Activated CD4-positive, alpha-beta T cell treated with anti-CD3 and anti-CD28 coated beads, Interleukin-2, amount 10 ng/mL, durations not matched to agents 24 days and 14 days (primary cell): Measurements from ENCODE around the gene CERS3. TPM values are rescaled to one million over a fixed set of nuclear protein-coding genes. Genes with fewer than 3 reads are reported as not detected.

Experiments
- DNase-seq: peaks from one replicate; pipeline ENCODE4 v3.0.0; 2022
- H3K27ac Mint-ChIP-seq: one replicate; pipeline ENCODE4 v1.8.0; 2022; ENCODE audit warnings: mild to moderate bottlenecking, mixed read lengths
- H3K27me3 Mint-ChIP-seq: one replicate; pipeline ENCODE4 v1.8.0; 2022; ENCODE audit warnings: mixed read lengths
- H3K36me3 Mint-ChIP-seq: one replicate; pipeline ENCODE4 v1.8.0; 2022; ENCODE audit warnings: low read depth, mild to moderate bottlenecking, mixed read lengths
- H3K4me1 Mint-ChIP-seq: one replicate; pipeline ENCODE4 v1.8.0; 2021; ENCODE audit warnings: mixed read lengths
- H3K4me3 Mint-ChIP-seq: one replicate; pipeline ENCODE4 v1.8.0; 2022; ENCODE audit warnings: mild to moderate bottlenecking, moderate library complexity, mixed read lengths
- H3K9me3 Mint-ChIP-seq: one replicate; pipeline ENCODE4 v1.8.0; 2021; ENCODE audit warnings: mixed read lengths
- intact Hi-C: fragments of 100-400 bp; cut with micrococcal nuclease; formaldehyde crosslinking; loops from one replicate; pipeline ENCODE4 v1.15.1; 2023
- total RNA-seq: library from RNA; stranded (reverse); gene quantifications from 2 replicates; pipeline ENCODE4 v1.2.3, GENCODE V29; 2022

The CERS3 gene
- total RNA-seq, 1 donor from 2014 or later, result 0.40 TPM

DNA sequence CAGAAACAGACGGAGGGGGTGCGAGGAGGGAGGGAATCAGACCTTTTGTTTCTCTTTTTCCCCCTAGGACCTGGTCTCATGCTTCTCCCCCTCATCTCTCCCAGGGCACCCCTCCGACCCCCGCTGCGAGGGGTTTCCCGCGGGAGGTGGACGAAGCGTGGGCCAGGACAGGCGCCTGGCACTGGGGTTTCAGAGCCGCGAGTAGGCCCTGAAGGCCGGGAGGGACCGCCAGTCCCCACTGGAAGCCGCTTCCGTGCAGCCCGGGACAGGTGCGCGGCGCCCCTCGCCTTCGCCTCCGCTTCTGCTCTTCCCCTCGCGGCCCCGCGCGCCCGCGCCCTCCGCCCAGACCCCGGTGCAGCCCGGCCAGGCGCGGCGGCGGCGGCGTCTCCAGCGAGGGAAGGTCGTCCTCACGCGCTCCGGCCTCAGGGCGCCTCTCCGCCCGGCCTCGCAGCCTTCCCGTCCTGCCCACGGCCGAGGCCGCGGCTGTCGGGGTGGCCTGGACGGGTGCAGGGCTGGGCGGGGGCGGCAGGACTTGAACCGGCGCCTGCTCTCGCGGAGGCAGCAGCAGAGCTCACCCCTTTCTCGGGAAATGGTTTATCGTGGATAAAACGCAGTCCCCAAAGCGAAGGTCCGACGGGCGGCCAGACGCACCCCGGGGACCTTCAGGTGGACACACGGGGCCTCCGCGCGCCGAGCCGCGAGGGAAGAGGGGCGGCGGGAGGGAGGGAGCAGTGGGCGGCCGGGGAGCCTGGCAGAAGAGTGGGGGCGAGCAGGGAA lies 155.4 kb downstream of the CERS3 start:
- Mint-ChIP-seq H3K4me3 (no peak overlapping the region), H3K27ac (no peak overlapping the region), H3K9me3 (peaks cover 9% of the 10 kb centered on the region), H3K36me3 (peaks cover 2% of the 10 kb centered on the region), H3K27me3 (peaks cover 44% of the 10 kb centered on the region), H3K4me1 (no peaks in the 10 kb centered on the region)
- DNase-seq, result no peak
- intact Hi-C loops, result no loop called here

DNA sequence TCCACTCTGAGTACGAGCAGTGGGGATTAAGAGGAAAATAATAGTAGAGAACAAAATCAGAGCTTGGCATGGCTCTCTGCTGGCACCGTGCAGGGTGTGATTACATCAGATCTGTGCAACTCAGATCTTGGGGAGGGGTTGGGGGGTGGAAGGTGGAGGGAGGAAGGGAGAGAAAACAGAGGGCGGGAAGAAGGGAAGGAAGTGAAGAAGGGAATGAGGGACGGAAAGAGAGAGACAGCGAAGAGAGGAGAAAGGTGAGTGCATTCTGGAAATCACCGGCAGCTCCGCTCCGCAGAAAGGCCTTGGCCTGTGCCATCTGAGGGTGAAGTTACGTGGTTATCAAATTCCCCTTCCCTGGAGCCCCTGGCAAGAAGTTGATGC lies 156.0 kb downstream of the CERS3 start:
- Mint-ChIP-seq H3K27me3 (peaks cover 44% of the 10 kb centered on the region), H3K4me3 (no peak overlapping the region), H3K36me3 (peaks cover 2% of the 10 kb centered on the region), H3K4me1 (no peaks in the 10 kb centered on the region), H3K9me3 (peaks cover 9% of the 10 kb centered on the region), H3K27ac (no peak overlapping the region)
- intact Hi-C loops, result no loop called here
- no peak for DNase-seq

DNA sequence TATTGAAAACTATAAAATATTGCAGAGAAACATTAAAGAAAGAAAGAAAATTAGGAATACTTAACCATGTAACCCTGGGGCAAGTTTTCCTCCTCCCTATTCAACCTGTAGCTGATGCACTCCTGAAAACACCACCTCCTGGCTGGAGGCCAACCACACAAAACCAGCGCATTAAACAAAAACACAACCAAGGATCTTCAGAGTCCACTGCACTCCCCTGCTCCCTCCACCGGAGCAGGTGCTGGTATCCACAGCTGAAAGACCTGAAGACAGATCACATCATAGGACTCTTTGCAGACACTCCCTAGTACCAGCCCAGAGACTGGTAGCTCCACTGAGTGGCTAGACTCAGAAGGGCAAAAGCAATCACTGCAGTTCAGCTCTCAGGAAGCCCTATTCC lies 173.4 kb downstream of the CERS3 start:
- Mint-ChIP-seq H3K36me3 (no peaks in the 10 kb centered on the region), H3K27me3 (peaks cover 57% of the 10 kb centered on the region), H3K27ac (no peak overlapping the region), H3K4me3 (no peak overlapping the region), H3K4me1 (peaks cover 1% of the 10 kb centered on the region), H3K9me3 (no peaks in the 10 kb centered on the region)
- intact Hi-C loops, result no loop called here
- no peak for DNase-seq

DNA sequence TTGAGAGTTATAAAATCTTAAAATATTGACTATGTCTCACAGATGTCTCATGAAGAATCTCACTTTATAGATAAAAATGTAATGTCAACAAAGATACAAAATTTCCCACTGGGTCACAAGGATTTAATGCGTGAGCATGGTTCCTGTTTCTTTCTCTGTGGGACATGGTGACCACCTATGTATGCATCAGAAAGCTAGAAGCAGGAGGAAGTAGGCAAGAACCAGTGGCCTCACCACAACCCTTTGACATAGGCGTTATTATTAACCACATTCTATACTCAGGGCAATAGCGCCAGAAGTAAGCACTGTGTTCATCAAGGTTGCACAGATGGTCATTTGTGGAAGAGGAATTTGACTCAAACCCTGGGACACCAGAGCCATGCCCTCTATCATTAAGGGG lies 175.3 kb downstream of the CERS3 start:
- no peaks in the 10 kb centered on the region for H3K36me3 Mint-ChIP-seq
- H3K4me3 Mint-ChIP-seq, result no peak overlapping the region
- no peaks in the 10 kb centered on the region for H3K9me3 Mint-ChIP-seq
- intact Hi-C loops, result no loop called here
- H3K4me1 Mint-ChIP-seq, result peaks cover 6% of the 10 kb centered on the region
- no peak for DNase-seq
- H3K27ac Mint-ChIP-seq, result no peak overlapping the region
- H3K27me3 Mint-ChIP-seq, result peaks cover 43% of the 10 kb centered on the region

DNA sequence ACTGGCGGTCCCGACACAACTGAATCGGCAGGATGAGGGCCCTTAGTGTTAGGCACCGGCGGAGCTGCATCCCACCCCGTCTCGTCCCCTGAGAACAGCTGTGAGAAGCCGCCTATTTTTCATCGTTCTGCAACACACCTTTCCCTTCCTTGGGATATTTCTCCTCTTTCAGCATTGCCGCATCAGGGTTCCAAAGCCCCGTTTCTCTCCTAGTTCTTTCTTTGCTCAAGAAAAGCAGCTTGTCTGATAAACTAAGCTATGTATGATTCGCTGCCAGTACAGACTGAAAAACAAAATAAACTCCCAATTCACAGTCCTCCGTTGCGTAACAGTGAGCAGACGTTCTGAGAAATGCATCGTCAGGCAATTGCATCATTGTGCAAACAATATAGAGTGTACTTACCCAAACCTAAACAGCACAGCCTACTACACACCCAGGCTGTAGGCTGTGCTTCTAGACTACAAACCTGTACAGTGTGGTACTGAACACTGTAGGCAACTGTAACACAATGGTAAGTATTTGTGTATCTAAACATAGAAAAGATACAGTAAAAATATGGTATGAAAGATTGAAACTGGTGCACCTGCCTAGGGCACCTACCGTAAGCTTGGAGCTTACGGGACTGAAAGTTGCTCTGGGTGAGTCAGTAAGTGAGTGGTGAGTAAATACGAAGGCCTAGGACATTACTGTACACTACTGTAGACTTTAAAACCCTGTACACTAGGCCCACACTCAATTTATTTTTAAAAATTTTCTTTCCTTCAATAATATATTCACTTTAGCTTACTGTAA lies 178.1 kb downstream of the CERS3 start:
- DNase-seq, result peak; percentile 54
- intact Hi-C loops, result loop anchor here (1.0 to 2.0 kb wide), 3 partner anchors 8 to 252 kb away; partner anchors contain the start of genes ASB7 and LINS1
- H3K27ac Mint-ChIP-seq, result peak overlapping the region; percentile 45
- H3K9me3 Mint-ChIP-seq, result no peaks in the 10 kb centered on the region
- peaks cover 6% of the 10 kb centered on the region for H3K4me1 Mint-ChIP-seq
- peak overlapping the region; percentile 93 for H3K4me3 Mint-ChIP-seq
- H3K27me3 Mint-ChIP-seq, result peaks cover 21% of the 10 kb centered on the region
- no peaks in the 10 kb centered on the region for H3K36me3 Mint-ChIP-seq

Other genes with a start within 250 kb of the CERS3 start
- gene ADAMTS17, start 187.0 kb downstream of the CERS3 start, total RNA-seq, result 0.47 and 1.1 TPM in 2 replicates
- 63.9 and 64.9 TPM in 2 replicates for gene LINS1, start 73.2 kb upstream of the CERS3 start, total RNA-seq
- gene ASB7, start 73.6 kb upstream of the CERS3 start, total RNA-seq, result 17.8 and 18.0 TPM in 2 replicates